Spleen (tissue), 13 donors: ENCODE data around the gene RHO. TPM values are rescaled to one million over a fixed set of nuclear protein-coding genes. Genes with fewer than 3 reads are reported as not detected.
"Not testable (repeated sequence)": the region's sequence is repeated elsewhere in the genome, so short reads cannot be mapped to it uniquely, and the experiment has no call there.

Experiments used
- DNase-seq: peaks from one replicate; pipeline ENCODE4 v3.0.0-alpha.2; 2020
- H3K27ac ChIP-seq, 8 donors: fragments of 200-600 bp; sonication (generic) in 7 of 8; 1 replicate in 4 of 8; 2 replicates in 4 of 8; pipeline versions ENCODE4 v1.5.0 to v1.8.0; 2016 to 2021; ENCODE audit warnings: inconsistent platforms in 4 of 8, mild to moderate bottlenecking in 4 of 8, moderate library complexity in 1 of 8
- H3K27me3 ChIP-seq, 7 donors: fragments of 200-600 bp; sonication (generic) in 6 of 7; replicated peaks in 1 of 7; 1 replicate in 4 of 7; 2 replicates in 3 of 7; pipeline versions ENCODE4 v1.5.0 to v1.8.0; 2016 to 2021; ENCODE audit warnings: inconsistent platforms in 3 of 7, mild to moderate bottlenecking in 1 of 7
- H3K36me3 ChIP-seq, 6 donors: fragments of 200-600 bp; sonication (generic) in 5 of 6; 1 replicate in 4 of 6; 2 replicates in 2 of 6; pipeline versions ENCODE4 v1.5.0 to v1.8.0; 2016 to 2021; ENCODE audit warnings: inconsistent platforms in 2 of 6
- H3K4me1 ChIP-seq, 6 donors: fragments of 200-600 bp; sonication (generic) in 5 of 6; 1 replicate in 3 of 6; 2 replicates in 3 of 6; pipeline versions ENCODE4 v1.5.0 to v1.8.0; 2016 to 2021; ENCODE audit warnings: inconsistent platforms in 3 of 6
- H3K4me3 ChIP-seq, 8 donors: fragments of 200-600 bp; sonication (generic) in 7 of 8; 1 replicate in 4 of 8; 2 replicates in 4 of 8; pipeline versions ENCODE4 v1.5.0 to v1.8.0; 2016 to 2021; ENCODE audit warnings: inconsistent platforms in 4 of 8, mild to moderate bottlenecking in 4 of 8, moderate library complexity in 2 of 8
- H3K9me3 ChIP-seq, 8 donors: fragments of 200-600 bp; sonication (generic) in 7 of 8; 1 replicate in 4 of 8; 2 replicates in 4 of 8; pipeline versions ENCODE4 v1.5.0 to v1.8.0; 2016 to 2021; ENCODE audit warnings: inconsistent platforms in 4 of 8
- CTCF ChIP-seq, 11 experiments: fragments of 200-600 bp in 7 of 11; fragments of 450-650 bp in 4 of 11; sonication (generic) in 4 of 11; IDR thresholded peaks in 8 of 11; conservative IDR thresholded peaks in 3 of 11; 1 replicate in 7 of 11; 2 replicates in 4 of 11; pipeline versions ENCODE4 v1.4.0 to v1.8.0; 2016 to 2021; ENCODE audit warnings: antibody characterized with exemption in 11 of 11, inconsistent platforms in 4 of 11, mild to moderate bottlenecking in 1 of 11
- POLR2A ChIP-seq, 3 donors: fragments of 450-650 bp; IDR thresholded peaks; one replicate each; pipeline ENCODE4 v1.5.1; 2017; ENCODE audit warnings: antibody characterized with exemption in 3 of 3, mild to moderate bottlenecking in 1 of 3
- POLR2AphosphoS5 ChIP-seq, 3 donors: sonication (generic); formaldehyde crosslinking; IDR thresholded peaks; one replicate each; pipeline ENCODE4 v1.5.1; 2017; ENCODE audit warnings: antibody characterized with exemption in 3 of 3
- WGBS, 5 donors: extraction: QIAGEN DNeasy Blood & Tissue Kit in 3 of 5; methylation state at CpG; one replicate each; pipeline versions ENCODE4 v1.1.5 to v1.1.7; 2013 to 2018; 5-methylcytosine and 5-hydroxymethylcytosine counted together
- intact Hi-C: fragments of 100-400 bp; cut with DNase I; formaldehyde crosslinking; loops from one replicate; pipeline ENCODE4 v1.15.0; 2023; ENCODE audit warnings: low total_unique reads
- long read RNA-seq, 2 donors: transcript quantifications; one replicate each; lab custom pipeline, GENCODE V29; 2026
- polyA plus RNA-seq, 3 donors: library from polyadenylated mRNA; stranded (reverse); fragments of 200-250 nt; gene quantifications; one replicate each; pipeline ENCODE4 v1.2.1, GENCODE V29; 2013
- total RNA-seq, 7 donors: library from RNA; depleted of rRNA in 3 of 7; stranded (reverse); fragments of >200 nt in 3 of 7; fragmentation: NEBNext Ultra II Directional in 4 of 7; extraction: Animal tissue kit (Norgen Biotek cat#: 25700) in 4 of 7; gene quantifications; one replicate each; pipeline versions ENCODE4 v1.1.0 to v1.2.1, GENCODE V29; 2016 to 2021
- donor health status: healthy with polysubstance abuse.
- donor health status: DM: no; HTN: no; CAD: no; lungs with moderate emphysema.
- donor health status: DM: no; HTN: no; CAD: no.
- donor health status: Bipolar disorder and iron deficiency.
- donor health status: healthy.
- donor health status: DM: no; HTN: no; CAD: no.
- donor health status: DM: yes; HTN: yes; CAD: no.

The RHO gene
- total RNA-seq (not detected), polyA plus RNA-seq (not detected)
- long read RNA-seq, donor 1: 0 reads
- long read RNA-seq, donor 2: 0 reads

- peak; percentile 63 for DNase-seq
- 83 to 96% (median 92%) methylated on average over 13 to 18 of the region's 18 CpGs for WGBS, 5 donors
- Histone ChIP-seq H3K4me3 (no peak within 1 kb of the TSS), H3K27me3 (no peaks in the 10 kb centered on the region), H3K36me3 (no peaks in the 10 kb centered on the region), H3K9me3 (no peaks in the 10 kb centered on the region), H3K4me1 (peaks cover 0 to 32% (median 14%) of the 10 kb centered on the region in 6 donors), H3K27ac (no peak within 1 kb of the TSS)
- intact Hi-C loops: no loop called here
- TF ChIP-seq POLR2A (IDR thresholded peaks at IDR 0.05): no peak
- no peak for TF ChIP-seq CTCF (IDR thresholded peaks at IDR 0.05 in 8 of 11, conservative IDR thresholded peaks at IDR 0.05 in 3 of 11)
- TF ChIP-seq POLR2AphosphoS5 (IDR thresholded peaks at IDR 0.05): no peak
These were observed at the start of gene RHO for GRCh38 chr3:129528589-129529100. RHO (plus strand) TSS chr3:129528639; CDS start chr3:129528734, 95 bp downstream.

DNA sequence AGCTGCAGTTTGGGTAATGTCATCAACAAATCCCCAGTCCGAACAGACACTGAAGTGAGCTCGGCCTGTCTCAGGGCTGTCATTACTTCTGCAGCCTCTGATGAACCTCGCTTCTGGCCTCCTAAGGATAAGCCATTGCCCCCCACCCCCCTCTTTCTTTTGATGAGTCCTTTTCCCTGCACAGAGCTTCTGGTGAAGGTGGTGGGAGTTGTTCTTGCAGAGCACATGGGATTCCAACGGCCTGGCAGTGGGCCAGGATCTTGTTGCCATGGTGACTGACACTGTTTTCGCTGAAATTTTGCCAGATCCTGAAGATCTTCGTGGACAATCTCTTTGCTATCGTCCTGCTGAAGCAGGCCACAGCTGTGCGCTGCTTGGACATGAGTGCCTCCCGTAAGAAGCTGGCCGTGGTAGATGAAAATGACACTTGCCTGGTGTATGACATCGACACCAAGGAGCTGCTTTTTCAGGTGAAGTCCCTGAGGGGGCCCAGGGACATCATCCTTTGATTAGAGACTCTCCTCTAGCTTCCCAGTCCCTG, 47.1 kb upstream of the RHO start:
- Histone ChIP-seq H3K27ac (peak overlapping the region in 5 of 8 donors; percentile 20 to 71 (median 58)), H3K4me1 (peaks cover 0 to 33% (median 4%) of the 10 kb centered on the region in 6 donors), H3K36me3 (peaks cover 0 to 91% (median 22%) of the 10 kb centered on the region in 6 donors)
- H3K9me3 ChIP-seq, intact Hi-C loops, H3K27me3 ChIP-seq, DNase-seq, H3K4me3 ChIP-seq: not testable (repeated sequence)
- WGBS, 5 donors: 66 to 85% (median 74%) methylated on average over 4 to 9 of the region's 11 CpGs

DNA sequence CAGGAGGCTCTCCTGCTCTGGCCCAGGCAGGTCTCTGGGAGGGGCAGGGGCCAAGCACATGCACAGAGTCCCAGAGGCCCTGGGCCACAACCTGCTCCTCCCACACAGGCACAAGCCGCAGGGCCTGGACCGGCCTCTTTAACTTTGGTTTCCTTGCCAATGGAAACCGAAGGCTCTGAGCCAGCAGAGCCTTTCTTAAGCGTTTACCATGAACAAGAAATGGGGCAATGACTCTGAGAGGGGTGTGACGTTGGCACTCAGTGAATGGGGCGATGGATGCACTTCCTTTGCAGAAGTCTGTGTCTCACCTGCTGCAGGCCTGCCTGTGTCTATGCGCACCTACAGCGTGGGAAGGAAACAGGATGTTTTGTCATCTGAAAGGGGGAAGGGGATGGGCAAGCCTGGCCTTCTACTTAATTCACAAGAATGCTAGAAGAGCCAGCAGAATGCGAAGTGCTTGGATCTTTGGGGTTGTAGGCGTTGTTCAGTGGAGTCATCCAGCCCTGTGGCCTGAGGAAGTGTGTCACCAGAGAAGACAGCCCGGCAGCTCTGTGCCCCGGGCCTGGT, 46.6 kb upstream of the RHO start:
- H3K9me3 ChIP-seq: no peaks in the 10 kb centered on the region
- peaks cover 0 to 38% (median 4%) of the 10 kb centered on the region in 6 donors for H3K4me1 ChIP-seq
- H3K36me3 ChIP-seq: peaks cover 0 to 86% (median 18%) of the 10 kb centered on the region in 6 donors
- H3K27me3 ChIP-seq: no peaks in the 10 kb centered on the region
- DNase-seq: no peak
- 58 to 72% (median 65%) methylated on average over 11 to 12 of the region's 12 CpGs for WGBS, 5 donors
- H3K4me3 ChIP-seq: no peak overlapping the region
- H3K27ac ChIP-seq: peak overlapping the region in 6 of 8 donors; percentile 20 to 71 (median 52)
- intact Hi-C loops: no loop called here
- TF ChIP-seq POLR2AphosphoS5 (IDR thresholded peaks at IDR 0.05) (no peak), CTCF (IDR thresholded peaks at IDR 0.05 in 8 of 11, conservative IDR thresholded peaks at IDR 0.05 in 3 of 11) (no peak), POLR2A (IDR thresholded peaks at IDR 0.05) (no peak)

GRCh38 chr3:129482721-129483120, 45.7 kb upstream of the RHO start:
- Histone ChIP-seq H3K27me3 (no peaks in the 10 kb centered on the region), H3K4me3 (no peak overlapping the region), H3K9me3 (no peaks in the 10 kb centered on the region), H3K4me1 (peaks cover 0 to 38% (median 4%) of the 10 kb centered on the region in 6 donors), H3K36me3 (peaks cover 0 to 83% (median 14%) of the 10 kb centered on the region in 6 donors), H3K27ac (peak overlapping the region in 5 of 8 donors; percentile 20 to 71 (median 58))
- intact Hi-C loops: no loop called here
- WGBS, 5 donors: 64 to 91% (median 82%) methylated on average over 1 of the region's 1 CpG
- TF ChIP-seq POLR2AphosphoS5 (IDR thresholded peaks at IDR 0.05) (no peak), CTCF (IDR thresholded peaks at IDR 0.05 in 8 of 11, conservative IDR thresholded peaks at IDR 0.05 in 3 of 11) (no peak), POLR2A (IDR thresholded peaks at IDR 0.05) (no peak)
- no peak for DNase-seq
